Measurements from ENCODE around the gene GRIK1.

- TF ChIP-seq EZH2phosphoT487 (IDR thresholded peaks at IDR 0.05; ENCODE audit: borderline replicate concordance, low read length) (no peak), CTCF (IDR thresholded peaks at IDR 0.05; ENCODE audit: low read depth, low read length, poor library complexity, severe bottlenecking) (no peak)
Measured at GRCh38 chr21:29557200-29557599, 382.6 kb downstream of the GRIK1 start.

Measured in DOHH2 (cell line).